AG09319 (cell line): Measurements from ENCODE around the gene KCTD5.

Experiments used
- DNase-seq: peaks from one replicate; pipeline ENCODE4 v3.0.0-alpha.2; 2010; ENCODE audit warnings: low read depth; ENCODE audit errors: extremely low read depth
- CTCF ChIP-seq: IDR thresholded peaks from 2 replicates; pipeline ENCODE4 v1.5.1; 2011; ENCODE audit warnings: low read depth, mild to moderate bottlenecking, inconsistent platforms, low read length, moderate library complexity

KCTD5 gene

DNA sequence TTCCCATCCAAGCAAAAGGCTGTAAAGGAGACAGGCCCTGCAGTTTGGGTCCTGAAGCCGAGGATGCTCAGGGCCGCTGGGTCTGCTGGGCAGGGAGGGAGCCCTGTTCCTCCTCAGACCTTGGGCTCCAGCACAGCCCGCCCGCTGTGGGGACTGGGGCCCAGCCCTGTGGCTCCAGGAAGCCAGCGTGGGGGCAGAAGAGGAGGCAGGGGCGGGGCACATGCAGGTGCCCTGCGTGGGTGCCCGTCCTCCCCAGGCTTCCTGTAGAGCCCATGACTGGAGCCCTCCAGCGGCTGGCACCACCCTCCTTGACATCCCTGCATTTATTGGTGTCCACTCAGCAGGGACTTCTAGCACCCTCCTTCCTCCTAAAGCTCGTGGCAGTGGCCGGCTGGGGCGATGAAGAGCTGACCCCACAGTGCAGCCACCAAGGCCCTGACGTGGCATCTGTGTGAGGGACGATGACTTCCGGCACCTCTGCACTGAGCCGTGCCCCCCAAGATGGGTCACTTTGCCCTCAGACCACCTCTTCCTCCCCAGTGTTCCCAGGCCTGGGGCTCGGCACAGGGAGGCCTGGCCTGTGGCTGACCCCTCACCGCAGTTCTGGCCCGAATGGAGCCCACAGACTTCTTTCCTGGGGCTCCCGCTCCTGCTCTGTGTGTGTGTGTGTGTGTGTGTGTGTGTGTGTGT, 27.8 kb downstream of the KCTD5 start:
- TF ChIP-seq CTCF: no peak
- no peak for DNase-seq

GRCh38 chr16:2710711-2711231, 28.4 kb downstream of the KCTD5 start:
- TF ChIP-seq CTCF: no peak
- no peak for DNase-seq

- no peak for TF ChIP-seq CTCF
- no peak for DNase-seq
Measured at GRCh38 chr16:2711370-2712062, 29.2 kb downstream of the KCTD5 start.

DNA sequence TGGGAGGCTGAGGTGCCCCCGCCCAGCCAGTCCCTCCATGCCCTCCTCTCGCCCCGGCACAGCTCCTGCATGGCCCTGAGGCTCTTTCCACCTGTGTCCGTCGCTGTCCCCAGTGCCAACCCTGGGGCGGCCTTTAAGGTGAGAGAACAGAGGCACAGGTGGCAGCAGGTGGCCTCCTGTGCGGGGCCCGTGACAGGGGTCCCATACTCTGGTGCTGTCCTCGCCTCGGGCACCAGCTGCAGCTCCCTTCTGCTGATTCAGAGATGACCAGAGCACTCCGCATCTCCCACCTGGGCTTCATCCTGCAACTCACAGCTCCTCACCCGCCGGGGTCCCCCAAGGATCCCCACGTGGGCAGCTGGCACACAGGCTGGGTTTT, 29.7 kb downstream of the KCTD5 start:
- TF ChIP-seq CTCF: no peak
- DNase-seq: no peak

DNA sequence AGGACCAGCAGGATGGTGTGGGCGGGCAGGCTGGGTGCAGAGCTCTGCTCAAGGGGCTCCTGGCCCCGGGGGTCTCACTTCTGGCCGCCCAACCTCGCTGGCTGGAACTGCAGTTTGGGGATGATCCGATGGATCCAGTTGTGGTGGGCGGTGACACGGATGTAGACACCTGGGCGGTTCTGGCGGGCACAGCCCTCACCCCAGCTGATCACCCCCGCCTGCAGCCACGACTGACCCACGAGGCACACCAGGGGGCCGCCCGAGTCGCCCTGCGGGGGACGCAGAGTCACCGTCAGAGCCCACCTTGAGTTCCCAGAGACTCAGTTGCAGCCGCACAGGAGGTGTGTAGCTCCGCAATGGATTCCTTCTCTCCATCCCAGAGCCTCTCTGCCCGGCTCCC, 30.2 kb downstream of the KCTD5 start:
- no peak for DNase-seq

DNA sequence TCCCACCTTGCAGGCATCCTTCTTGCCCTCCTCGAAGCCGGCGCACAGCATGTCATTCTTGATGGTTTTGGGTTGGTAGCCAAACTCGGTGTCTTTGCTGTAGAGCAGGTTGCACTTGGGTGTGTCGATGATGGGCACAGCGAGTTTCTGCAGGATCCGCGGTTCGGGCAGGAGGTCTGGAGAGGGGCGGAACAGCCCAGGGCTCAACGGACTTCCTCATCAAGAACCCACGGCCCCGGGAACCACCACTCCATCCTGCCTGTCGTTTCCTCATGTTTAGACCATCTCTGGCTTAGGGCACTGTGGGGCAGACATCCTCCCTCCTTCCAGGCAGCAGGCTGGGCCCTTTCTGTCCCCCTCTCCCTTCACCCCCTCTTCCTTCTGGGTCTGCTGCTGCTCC, 31.2 kb downstream of the KCTD5 start:
- TF ChIP-seq CTCF: no peak
- DNase-seq: no peak

More for the DNA sequence above, 30.2 kb downstream of the KCTD5 start:
- no peak for TF ChIP-seq CTCF
